GM19099 (cell line): Measurements from ENCODE around the gene MAGI3.

Source experiments
- POLR2A ChIP-seq: IDR thresholded peaks from 3 replicates; pipeline ENCODE4 v1.6.1; 2011; ENCODE audit warnings: low read depth; ENCODE audit not compliant: insufficient read length; ENCODE audit errors: extremely low read depth

MAGI3 gene

GRCh38 chr1:113422315-113423068 lies 32.2 kb downstream of the MAGI3 start:
- TF ChIP-seq POLR2A: no peak

GRCh38 chr1:113423826-113424225 lies 33.5 kb downstream of the MAGI3 start:
- no peak for TF ChIP-seq POLR2A

GRCh38 chr1:113429461-113430153 lies 39.3 kb downstream of the MAGI3 start:
- no peak for TF ChIP-seq POLR2A

- TF ChIP-seq POLR2A: no peak
Observed at GRCh38 chr1:113433184-113433583, 42.9 kb downstream of the MAGI3 start.

GRCh38 chr1:113434081-113434873 lies 44.0 kb downstream of the MAGI3 start:
- TF ChIP-seq POLR2A: no peak

GRCh38 chr1:113434874-113435175 lies 44.5 kb downstream of the MAGI3 start:
- TF ChIP-seq POLR2A: no peak

- no peak for TF ChIP-seq POLR2A
Observed at GRCh38 chr1:113437554-113438341, 47.4 kb downstream of the MAGI3 start.

GRCh38 chr1:113438505-113439276 lies 48.4 kb downstream of the MAGI3 start:
- TF ChIP-seq POLR2A: no peak

- TF ChIP-seq POLR2A: no peak
Observed at GRCh38 chr1:113439277-113439670, 49.0 kb downstream of the MAGI3 start.

- no peak for TF ChIP-seq POLR2A
Observed at GRCh38 chr1:113442131-113442530, 51.8 kb downstream of the MAGI3 start.

- no peak for TF ChIP-seq POLR2A
Observed at GRCh38 chr1:113444857-113445256, 54.5 kb downstream of the MAGI3 start.

- no peak for TF ChIP-seq POLR2A
Observed at GRCh38 chr1:113451710-113452109, 61.4 kb downstream of the MAGI3 start.

GRCh38 chr1:113452921-113453770 lies 62.8 kb downstream of the MAGI3 start:
- no peak for TF ChIP-seq POLR2A

GRCh38 chr1:113453771-113454083 lies 63.4 kb downstream of the MAGI3 start:
- TF ChIP-seq POLR2A: no peak
